ENCODE data around the gene BUB1B.

BUB1B gene

GRCh38 chr15:40232625-40233070 lies 71.8 kb downstream of the BUB1B start:
- H3K27ac ChIP-seq (ENCODE audit: low read depth, low read length) = no peak overlapping the region
- no peak overlapping the region for H3K4me3 ChIP-seq (ENCODE audit: low read depth, low read length)
- H3K27me3 ChIP-seq (ENCODE audit: control insufficient read depth, insufficient read depth, low read length) = no peaks in the 10 kb centered on the region; the same call in 1 of the 2 replicates
- H3K4me1 ChIP-seq (ENCODE audit: control insufficient read depth, insufficient read depth, low read length) = peaks cover 3% of the 10 kb centered on the region; the same call in 1 of the 2 replicates
- H3K36me3 ChIP-seq (ENCODE audit: control insufficient read depth, insufficient read depth, low read length) = peaks cover 33% of the 10 kb centered on the region
- no peaks in the 10 kb centered on the region for H3K9me3 ChIP-seq (ENCODE audit: control insufficient read depth, insufficient read depth, low read length)
- H3K9ac ChIP-seq (ENCODE audit: low read depth, low read length) = no peak overlapping the region

- Histone ChIP-seq H3K9me3 (ENCODE audit: control insufficient read depth, insufficient read depth, low read length) (no peaks in the 10 kb centered on the region), H3K27ac (ENCODE audit: low read depth, low read length) (peak overlapping the region; percentile 43), H3K4me3 (ENCODE audit: low read depth, low read length) (no peak overlapping the region), H3K27me3 (ENCODE audit: control insufficient read depth, insufficient read depth, low read length) (peaks cover 5% of the 10 kb centered on the region), H3K4me1 (ENCODE audit: control insufficient read depth, insufficient read depth, low read length) (peaks cover 13% of the 10 kb centered on the region), H3K36me3 (ENCODE audit: control insufficient read depth, insufficient read depth, low read length) (peaks cover 23% of the 10 kb centered on the region), H3K9ac (ENCODE audit: low read depth, low read length) (no peak overlapping the region)
Observed at GRCh38 chr15:40233727-40234577, 73.1 kb downstream of the BUB1B start.

- H3K36me3 ChIP-seq (ENCODE audit: control insufficient read depth, insufficient read depth, low read length) = peaks cover 15% of the 10 kb centered on the region
- peaks cover 17% of the 10 kb centered on the region for H3K4me1 ChIP-seq (ENCODE audit: control insufficient read depth, insufficient read depth, low read length)
- H3K27me3 ChIP-seq (ENCODE audit: control insufficient read depth, insufficient read depth, low read length) = peaks cover 5% of the 10 kb centered on the region
- H3K9me3 ChIP-seq (ENCODE audit: control insufficient read depth, insufficient read depth, low read length) = no peaks in the 10 kb centered on the region
- no peak overlapping the region for H3K4me3 ChIP-seq (ENCODE audit: low read depth, low read length)
- peak overlapping the region; percentile 43 for H3K27ac ChIP-seq (ENCODE audit: low read depth, low read length)
- H3K9ac ChIP-seq (ENCODE audit: low read depth, low read length) = no peak overlapping the region
Observed at GRCh38 chr15:40234783-40235182, 73.9 kb downstream of the BUB1B start.

- peaks cover 12% of the 10 kb centered on the region for H3K36me3 ChIP-seq (ENCODE audit: control insufficient read depth, insufficient read depth, low read length)
- peak overlapping the region; percentile 43 for H3K27ac ChIP-seq (ENCODE audit: low read depth, low read length)
- no peak overlapping the region for H3K4me3 ChIP-seq (ENCODE audit: low read depth, low read length)
- H3K9ac ChIP-seq (ENCODE audit: low read depth, low read length) = no peak overlapping the region
- H3K4me1 ChIP-seq (ENCODE audit: control insufficient read depth, insufficient read depth, low read length) = peaks cover 21% of the 10 kb centered on the region
- no peaks in the 10 kb centered on the region for H3K9me3 ChIP-seq (ENCODE audit: control insufficient read depth, insufficient read depth, low read length)
- H3K27me3 ChIP-seq (ENCODE audit: control insufficient read depth, insufficient read depth, low read length) = peaks cover 5% of the 10 kb centered on the region
Observed at GRCh38 chr15:40235201-40235885, 74.5 kb downstream of the BUB1B start.

GRCh38 chr15:40238532-40239403 lies 77.9 kb downstream of the BUB1B start, which contains the start of gene PAK6:
Gene PAK6 (plus strand): TSS chr15:40239063. CDS start chr15:40264786, 25,723 bp downstream.
- H3K36me3 ChIP-seq (ENCODE audit: control insufficient read depth, insufficient read depth, low read length) = no peaks in the 10 kb centered on the region
- peak within 1 kb of the TSS; percentile 40 for H3K27ac ChIP-seq (ENCODE audit: low read depth, low read length)
- H3K4me1 ChIP-seq (ENCODE audit: control insufficient read depth, insufficient read depth, low read length) = peaks cover 21% of the 10 kb centered on the region
- peak within 1 kb of the TSS; percentile 25 for H3K9ac ChIP-seq (ENCODE audit: low read depth, low read length)
- peaks cover 5% of the 10 kb centered on the region for H3K27me3 ChIP-seq (ENCODE audit: control insufficient read depth, insufficient read depth, low read length)
- H3K9me3 ChIP-seq (ENCODE audit: control insufficient read depth, insufficient read depth, low read length) = no peaks in the 10 kb centered on the region
- peak within 1 kb of the TSS; percentile 47 for H3K4me3 ChIP-seq (ENCODE audit: low read depth, low read length)

- no peaks in the 10 kb centered on the region for H3K36me3 ChIP-seq (ENCODE audit: control insufficient read depth, insufficient read depth, low read length)
- H3K4me1 ChIP-seq (ENCODE audit: control insufficient read depth, insufficient read depth, low read length) = peaks cover 21% of the 10 kb centered on the region
- H3K9me3 ChIP-seq (ENCODE audit: control insufficient read depth, insufficient read depth, low read length) = no peaks in the 10 kb centered on the region
- peak overlapping the region; percentile 7; the same call in 1 of the 2 replicates for H3K9ac ChIP-seq (ENCODE audit: low read depth, low read length)
- H3K4me3 ChIP-seq (ENCODE audit: low read depth, low read length) = peak overlapping the region; percentile 47
- H3K27me3 ChIP-seq (ENCODE audit: control insufficient read depth, insufficient read depth, low read length) = peaks cover 5% of the 10 kb centered on the region
- H3K27ac ChIP-seq (ENCODE audit: low read depth, low read length) = no peak overlapping the region
Observed at GRCh38 chr15:40239404-40239692, 78.5 kb downstream of the BUB1B start.

GRCh38 chr15:40239693-40240618 lies 79.1 kb downstream of the BUB1B start:
- Histone ChIP-seq H3K9me3 (ENCODE audit: control insufficient read depth, insufficient read depth, low read length) (no peaks in the 10 kb centered on the region), H3K9ac (ENCODE audit: low read depth, low read length) (peak overlapping the region; percentile 7; the same call in 1 of the 2 replicates), H3K4me1 (ENCODE audit: control insufficient read depth, insufficient read depth, low read length) (peaks cover 18% of the 10 kb centered on the region), H3K27ac (ENCODE audit: low read depth, low read length) (no peak overlapping the region), H3K27me3 (ENCODE audit: control insufficient read depth, insufficient read depth, low read length) (peaks cover 5% of the 10 kb centered on the region), H3K4me3 (ENCODE audit: low read depth, low read length) (peak overlapping the region; percentile 47; the same call in 1 of the 2 replicates), H3K36me3 (ENCODE audit: control insufficient read depth, insufficient read depth, low read length) (no peaks in the 10 kb centered on the region)

GRCh38 chr15:40240619-40241221 lies 79.9 kb downstream of the BUB1B start:
- Histone ChIP-seq H3K9ac (ENCODE audit: low read depth, low read length) (no peak overlapping the region), H3K27ac (ENCODE audit: low read depth, low read length) (no peak overlapping the region), H3K36me3 (ENCODE audit: control insufficient read depth, insufficient read depth, low read length) (no peaks in the 10 kb centered on the region), H3K4me3 (ENCODE audit: low read depth, low read length) (no peak overlapping the region), H3K9me3 (ENCODE audit: control insufficient read depth, insufficient read depth, low read length) (no peaks in the 10 kb centered on the region), H3K27me3 (ENCODE audit: control insufficient read depth, insufficient read depth, low read length) (peaks cover 5% of the 10 kb centered on the region), H3K4me1 (ENCODE audit: control insufficient read depth, insufficient read depth, low read length) (peaks cover 23% of the 10 kb centered on the region)

GRCh38 chr15:40241269-40242212 lies 80.7 kb downstream of the BUB1B start:
- Histone ChIP-seq H3K27me3 (ENCODE audit: control insufficient read depth, insufficient read depth, low read length) (peaks cover 5% of the 10 kb centered on the region), H3K4me1 (ENCODE audit: control insufficient read depth, insufficient read depth, low read length) (peaks cover 23% of the 10 kb centered on the region), H3K9me3 (ENCODE audit: control insufficient read depth, insufficient read depth, low read length) (no peaks in the 10 kb centered on the region), H3K27ac (ENCODE audit: low read depth, low read length) (no peak overlapping the region), H3K4me3 (ENCODE audit: low read depth, low read length) (no peak overlapping the region), H3K9ac (ENCODE audit: low read depth, low read length) (no peak overlapping the region), H3K36me3 (ENCODE audit: control insufficient read depth, insufficient read depth, low read length) (no peaks in the 10 kb centered on the region)
